Hindlimb muscle (tissue), 1 donor: ENCODE results near the gene DEPP1. TPM values are rescaled to one million over a fixed set of nuclear protein-coding genes. Genes with fewer than 3 reads are reported as not detected.

Experiments used
- DNase-seq: peaks from one replicate; pipeline ENCODE4 v3.0.0-alpha.2; 2013
- polyA plus RNA-seq: library from polyadenylated mRNA; unstranded; fragments of 120-200 nt; gene quantifications from one replicate; pipeline ENCODE4 v1.2.1, GENCODE V29; 2013; ENCODE audit not compliant: insufficient read length

DEPP1 gene
- polyA plus RNA-seq, 1 donor, result 29.8 TPM

GRCh38 chr10:44950326-44951225 is 28.0 kb downstream of the DEPP1 start:
- DNase-seq, result no peak

GRCh38 chr10:44949915-44950314 is 28.7 kb downstream of the DEPP1 start:
- DNase-seq, result no peak

GRCh38 chr10:44949127-44949802 is 29.3 kb downstream of the DEPP1 start:
- DNase-seq, result no peak

GRCh38 chr10:44948642-44949041 is 30.0 kb downstream of the DEPP1 start:
- DNase-seq, result no peak

GRCh38 chr10:44947371-44948152 is 31.0 kb downstream of the DEPP1 start:
- DNase-seq, result no peak

- DNase-seq, result no peak
Measured at GRCh38 chr10:44946205-44946604, 32.4 kb downstream of the DEPP1 start.

- DNase-seq, result no peak
Measured at GRCh38 chr10:44944354-44944753, 34.3 kb downstream of the DEPP1 start.

- no peak for DNase-seq
Measured at GRCh38 chr10:44939691-44940401, 38.8 kb downstream of the DEPP1 start.

- no peak for DNase-seq
Measured at GRCh38 chr10:44938956-44939355, 39.7 kb downstream of the DEPP1 start.

- DNase-seq, result no peak
Measured at GRCh38 chr10:44937196-44938005, 41.2 kb downstream of the DEPP1 start.

GRCh38 chr10:44936314-44936975 is 42.2 kb downstream of the DEPP1 start:
- no peak for DNase-seq

GRCh38 chr10:44935966-44936295 is 42.7 kb downstream of the DEPP1 start:
- no peak for DNase-seq

- DNase-seq, result peak; percentile 66
Measured at GRCh38 chr10:44935201-44935965, 43.2 kb downstream of the DEPP1 start.

- no peak for DNase-seq
Measured at GRCh38 chr10:44934416-44935200, 44.0 kb downstream of the DEPP1 start.

GRCh38 chr10:44933451-44934321 is 44.9 kb downstream of the DEPP1 start:
- DNase-seq, result no peak

GRCh38 chr10:44932517-44933450 is 45.8 kb downstream of the DEPP1 start:
- peak; percentile 74 for DNase-seq
